Measurements from ENCODE around the gene DTX2.
"Not testable (repeated sequence)": the region's sequence is repeated elsewhere in the genome, so short reads cannot be mapped to it uniquely, and the experiment has no call there.

DTX2 gene

DNA sequence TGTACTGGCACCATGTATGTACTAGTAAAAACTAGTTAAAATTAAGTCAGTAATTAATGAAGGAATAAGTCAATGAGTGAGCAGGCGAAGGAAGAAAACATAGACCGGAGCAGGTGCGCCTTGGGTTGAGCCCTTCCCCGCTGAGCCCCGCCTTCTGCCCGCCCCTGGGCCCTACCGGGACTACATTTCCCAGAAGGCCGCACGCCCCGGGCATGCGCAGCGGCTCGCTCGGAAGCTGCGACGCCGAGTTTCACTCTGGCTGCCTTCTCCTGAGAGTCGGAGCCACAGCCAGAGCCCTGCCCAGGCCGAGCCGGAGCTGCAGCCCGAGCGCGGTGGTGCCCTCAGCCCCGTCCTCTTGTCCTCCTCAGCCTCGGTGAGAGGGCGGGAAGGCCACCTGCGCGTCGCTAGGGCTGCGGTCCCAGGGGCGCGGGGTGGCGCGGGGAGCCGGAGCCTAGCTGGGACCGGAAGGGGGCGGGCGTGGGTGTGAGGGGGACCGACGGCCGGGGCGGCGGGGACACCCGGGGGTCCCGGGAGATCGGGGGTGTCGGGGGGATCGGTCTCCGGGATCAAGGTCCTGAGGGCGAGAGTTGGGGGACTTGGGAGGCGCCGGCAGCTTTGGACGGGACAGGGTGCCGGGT lies at the start of gene DTX2:
Gene DTX2 (plus strand): TSS at position 246 of the 638 bp plus-strand sequence. CDS start 18,801 bp downstream, outside the sequence.
- not testable (repeated sequence) for DNase-seq

DNA sequence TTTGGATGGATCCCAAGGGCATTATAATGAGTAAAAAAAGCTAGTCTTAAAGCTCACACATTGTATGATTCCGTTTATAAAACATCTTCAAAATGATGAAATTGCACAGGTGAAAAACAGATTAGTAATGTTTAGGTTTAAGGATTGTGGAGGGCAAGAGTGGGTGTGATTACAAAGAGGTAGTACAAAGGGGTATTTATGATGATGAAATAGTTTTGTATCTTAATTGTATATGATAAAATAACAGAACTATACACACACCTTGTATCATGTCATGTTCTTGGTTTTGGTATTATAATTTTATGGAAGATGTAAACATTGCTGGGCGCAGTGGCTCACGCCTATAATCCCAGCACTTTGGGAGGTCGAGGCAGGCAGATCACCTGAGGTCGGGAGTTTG lies 49.3 kb upstream of the DTX2 start:
- DNase-seq, result no peak

DNA sequence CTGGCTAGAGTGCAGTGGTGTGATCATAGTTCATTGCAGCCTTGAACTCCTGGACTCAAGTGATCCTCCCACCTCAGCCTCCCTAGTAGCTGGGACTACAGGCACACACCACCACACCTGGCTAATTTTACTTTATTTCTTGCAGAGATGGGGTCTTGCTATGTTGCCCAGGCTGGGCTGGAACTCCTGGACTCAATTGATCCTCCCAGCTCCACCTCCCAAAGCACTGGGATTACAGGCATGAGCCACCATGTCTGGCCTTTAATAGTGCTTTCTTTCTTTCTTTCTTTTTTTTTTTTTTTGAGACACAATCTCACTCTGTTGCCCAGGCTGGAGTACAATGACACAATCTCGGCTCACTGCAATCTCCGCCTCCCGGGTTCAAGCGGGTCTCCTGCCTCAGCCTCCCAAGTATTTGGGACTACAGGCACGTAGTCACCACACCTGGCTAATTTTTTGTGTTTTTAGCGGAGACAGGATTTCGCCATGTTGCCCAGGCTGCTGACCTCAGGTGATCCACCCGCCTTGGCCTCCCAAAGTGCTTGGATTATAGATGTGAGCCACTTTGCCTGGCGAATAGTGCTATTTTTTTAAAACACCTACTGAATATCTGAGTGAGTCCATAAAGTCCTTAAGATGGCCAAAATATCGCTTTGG lies 43.7 kb upstream of the DTX2 start:
- not testable (repeated sequence) for DNase-seq

DNA sequence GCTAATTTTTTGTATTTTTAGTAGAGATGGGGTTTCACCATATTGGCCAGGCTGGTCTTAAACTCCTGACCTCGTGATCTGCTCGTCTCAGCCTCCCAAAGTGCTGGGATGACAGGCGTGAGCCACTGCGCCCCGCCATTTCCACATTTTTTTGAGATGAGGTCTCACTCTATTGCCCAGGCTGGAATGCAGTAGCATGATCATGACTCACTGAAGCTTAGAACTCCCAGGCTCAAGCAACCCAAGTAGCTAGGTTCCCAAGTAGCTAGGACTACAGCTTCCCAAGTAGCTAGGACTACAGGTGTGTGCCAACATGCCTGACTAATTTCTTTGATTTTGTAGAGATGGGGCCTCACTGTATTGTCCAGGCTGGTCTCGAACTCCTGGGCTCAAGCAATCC lies 40.4 kb upstream of the DTX2 start:
- not testable (repeated sequence) for DNase-seq

DNA sequence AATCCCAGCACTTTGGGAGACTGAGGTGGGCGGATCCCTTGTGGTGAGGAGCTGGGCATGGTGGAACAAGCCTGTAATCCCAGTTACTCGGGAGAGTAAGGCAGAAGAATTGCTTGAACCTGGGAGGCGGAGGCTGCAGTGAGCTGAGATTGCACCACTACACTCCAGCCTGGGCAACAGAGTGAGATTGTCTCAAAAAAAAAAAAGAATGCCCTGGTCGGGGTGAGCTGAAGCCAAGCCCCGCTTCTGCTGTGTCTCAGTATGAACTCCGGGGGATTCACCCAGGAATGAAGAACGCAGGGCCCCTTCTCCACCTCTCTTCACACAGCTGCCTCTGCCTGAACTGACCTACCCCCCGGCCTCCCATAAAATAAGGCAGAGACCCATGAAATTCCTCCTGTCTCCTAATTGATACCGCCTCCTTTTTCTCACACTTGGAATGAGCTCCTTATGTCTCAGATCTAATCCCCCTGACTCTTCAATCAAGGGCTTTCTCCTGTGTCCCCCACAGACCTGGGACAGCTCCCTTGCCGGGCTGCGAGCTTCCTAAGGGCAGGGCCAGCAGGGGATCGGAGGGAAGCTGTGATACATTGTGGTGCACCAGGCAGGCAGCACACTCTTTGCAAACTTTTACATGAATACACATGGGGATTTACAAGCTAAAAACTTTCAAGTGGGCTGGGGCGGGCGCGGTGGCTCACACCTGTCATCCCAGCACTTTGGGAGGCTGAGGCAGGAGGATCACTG lies 37.7 kb upstream of the DTX2 start:
- DNase-seq, result no peak

DNA sequence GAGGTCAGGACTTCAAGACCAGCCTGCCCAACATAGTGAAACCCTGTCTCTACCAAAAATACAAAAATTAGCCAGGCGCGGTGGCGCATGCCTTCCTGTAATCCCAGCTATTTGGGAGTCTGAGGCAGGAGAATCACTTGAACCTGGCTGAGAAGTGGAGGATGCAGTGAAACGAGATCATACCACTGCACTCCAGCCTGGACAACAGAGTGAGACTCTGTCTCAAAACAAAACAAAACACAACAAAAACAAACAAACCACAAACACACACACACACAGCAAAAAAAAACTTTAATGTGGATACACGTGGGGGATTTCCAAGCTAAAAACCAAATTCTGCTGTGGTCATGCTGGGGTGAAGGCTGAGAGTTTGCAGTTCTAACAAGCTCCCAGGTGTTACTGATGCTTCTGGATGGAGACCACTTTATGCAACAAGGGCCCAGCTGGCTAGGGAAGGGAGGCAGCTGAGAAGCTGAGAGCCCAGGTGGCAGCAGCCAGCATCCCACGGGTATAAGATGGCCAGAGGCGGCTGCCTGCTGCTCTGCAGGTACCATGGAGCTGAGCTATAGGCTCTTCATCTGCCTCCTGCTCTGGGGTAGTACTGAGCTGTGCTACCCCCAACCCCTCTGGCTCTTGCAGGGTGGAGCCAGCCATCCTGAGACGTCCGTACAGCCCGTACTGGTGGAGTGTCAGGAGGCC lies 36.9 kb upstream of the DTX2 start, which contains the start of gene ZP3:
Gene ZP3 (plus strand): TSS at position 538 of the 699 bp plus-strand sequence. CDS start 15 bp downstream, at position 553.
- DNase-seq, result no peak

DNA sequence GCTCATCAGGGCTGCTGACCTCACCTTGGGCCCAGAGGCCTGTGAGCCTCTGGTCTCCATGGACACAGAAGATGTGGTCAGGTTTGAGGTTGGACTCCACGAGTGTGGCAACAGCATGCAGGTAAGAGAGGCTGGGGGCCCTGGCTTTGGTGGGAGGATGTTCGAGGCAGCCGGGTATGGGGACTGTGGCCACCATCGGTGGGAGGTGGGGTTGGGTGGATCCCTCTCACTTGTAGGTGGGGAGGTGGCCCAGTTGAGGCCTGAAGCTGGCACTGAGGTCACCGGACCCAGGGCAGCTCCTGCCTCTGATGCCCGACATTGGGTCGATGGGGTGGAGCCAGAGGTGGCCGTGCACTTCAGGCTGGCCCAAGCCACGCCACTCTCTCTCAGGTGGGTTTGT lies 36.4 kb upstream of the DTX2 start:
- no peak for DNase-seq

DNA sequence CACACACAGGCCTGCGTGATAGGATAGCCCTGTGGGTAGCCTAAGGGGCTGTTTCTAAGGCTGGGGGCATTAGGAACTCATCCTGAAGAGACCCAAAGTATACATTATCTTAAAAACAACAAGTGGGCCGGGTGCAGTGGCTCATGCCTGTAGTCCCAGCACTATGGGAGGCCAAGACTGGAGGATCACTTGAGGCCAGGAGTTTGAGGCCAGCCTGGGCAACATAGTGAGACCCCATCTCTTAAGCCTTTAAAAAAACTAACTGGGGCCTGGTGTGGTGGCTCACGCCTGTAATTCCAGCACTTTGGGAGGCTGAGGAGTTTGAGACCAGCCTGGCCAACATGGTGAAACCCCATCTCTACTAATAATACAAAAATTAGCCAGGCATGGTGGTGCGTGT lies 36.0 kb upstream of the DTX2 start:
- not testable (repeated sequence) for DNase-seq

DNA sequence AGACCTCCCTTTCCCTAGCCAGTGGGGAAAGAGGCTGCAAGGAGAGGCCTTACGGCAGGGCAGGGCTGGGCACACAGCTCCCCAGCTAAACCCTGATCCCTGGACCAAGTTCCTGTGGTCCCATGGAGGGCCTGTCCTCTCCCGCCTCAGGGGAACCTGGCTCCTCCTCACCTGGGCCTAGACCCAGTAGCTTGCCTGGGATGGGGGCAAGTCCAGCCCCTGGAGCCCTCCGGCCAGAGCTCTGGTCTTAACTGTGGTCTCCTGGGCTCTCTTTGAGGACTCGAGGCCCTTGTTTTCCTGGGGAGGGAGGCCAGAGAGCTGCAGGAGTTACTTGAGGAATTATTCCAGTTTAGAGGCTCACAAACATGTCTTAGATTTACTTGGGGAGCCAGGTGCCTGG lies 35.3 kb upstream of the DTX2 start:
- no peak for DNase-seq

DNA sequence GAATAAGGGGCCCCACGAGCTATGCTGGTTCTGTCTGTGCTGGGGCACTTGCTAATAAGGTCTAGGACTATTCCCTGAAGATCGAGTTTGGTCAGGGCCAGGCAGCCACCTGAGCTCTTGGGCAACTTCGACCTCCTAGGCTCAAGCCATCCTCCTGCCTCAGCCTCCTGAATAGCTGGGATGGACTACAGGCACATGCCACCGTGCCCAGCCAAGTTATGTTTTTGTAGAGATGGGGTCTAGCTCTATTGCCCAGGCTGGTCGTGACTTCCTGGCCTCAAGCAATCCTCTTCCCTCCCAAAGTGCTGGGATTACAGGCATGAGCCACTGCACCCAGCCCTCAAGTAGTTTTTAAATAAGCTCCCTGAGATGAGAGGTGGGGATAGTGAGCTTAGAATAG lies 33.9 kb upstream of the DTX2 start:
- no peak for DNase-seq

DNA sequence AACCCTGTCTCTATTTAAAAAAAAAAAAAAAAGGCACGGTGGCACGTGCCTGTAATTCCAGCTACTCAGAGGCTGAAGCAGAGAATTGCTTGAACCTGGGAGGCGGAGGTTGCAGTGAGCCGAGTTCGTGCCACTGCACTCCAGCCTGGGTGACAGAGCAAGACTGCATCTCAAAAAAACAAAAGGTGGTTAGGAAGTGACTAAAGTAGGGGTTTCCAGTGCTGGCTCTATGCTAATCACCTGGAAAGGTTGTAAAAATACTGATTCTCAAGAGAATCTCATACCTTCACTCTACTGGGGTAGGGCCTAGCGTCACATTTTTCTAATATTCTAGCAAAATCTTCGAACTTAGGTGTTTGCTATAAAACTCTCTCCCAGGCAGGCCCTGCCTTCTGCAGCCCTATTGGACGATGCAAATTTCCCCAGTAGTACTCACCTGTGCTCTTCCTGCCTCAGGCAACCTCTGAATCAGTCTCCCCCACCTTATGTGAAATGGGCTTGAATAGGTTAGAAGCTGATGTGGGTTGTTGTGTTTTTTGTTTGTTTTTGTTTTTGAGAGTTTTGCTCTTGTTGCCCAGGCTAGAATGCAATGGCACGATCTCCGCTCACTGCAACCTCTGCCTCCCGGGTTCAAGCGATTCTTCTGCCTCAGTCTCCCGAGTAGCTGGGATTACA lies 33.2 kb upstream of the DTX2 start:
- DNase-seq, result no peak

DNA sequence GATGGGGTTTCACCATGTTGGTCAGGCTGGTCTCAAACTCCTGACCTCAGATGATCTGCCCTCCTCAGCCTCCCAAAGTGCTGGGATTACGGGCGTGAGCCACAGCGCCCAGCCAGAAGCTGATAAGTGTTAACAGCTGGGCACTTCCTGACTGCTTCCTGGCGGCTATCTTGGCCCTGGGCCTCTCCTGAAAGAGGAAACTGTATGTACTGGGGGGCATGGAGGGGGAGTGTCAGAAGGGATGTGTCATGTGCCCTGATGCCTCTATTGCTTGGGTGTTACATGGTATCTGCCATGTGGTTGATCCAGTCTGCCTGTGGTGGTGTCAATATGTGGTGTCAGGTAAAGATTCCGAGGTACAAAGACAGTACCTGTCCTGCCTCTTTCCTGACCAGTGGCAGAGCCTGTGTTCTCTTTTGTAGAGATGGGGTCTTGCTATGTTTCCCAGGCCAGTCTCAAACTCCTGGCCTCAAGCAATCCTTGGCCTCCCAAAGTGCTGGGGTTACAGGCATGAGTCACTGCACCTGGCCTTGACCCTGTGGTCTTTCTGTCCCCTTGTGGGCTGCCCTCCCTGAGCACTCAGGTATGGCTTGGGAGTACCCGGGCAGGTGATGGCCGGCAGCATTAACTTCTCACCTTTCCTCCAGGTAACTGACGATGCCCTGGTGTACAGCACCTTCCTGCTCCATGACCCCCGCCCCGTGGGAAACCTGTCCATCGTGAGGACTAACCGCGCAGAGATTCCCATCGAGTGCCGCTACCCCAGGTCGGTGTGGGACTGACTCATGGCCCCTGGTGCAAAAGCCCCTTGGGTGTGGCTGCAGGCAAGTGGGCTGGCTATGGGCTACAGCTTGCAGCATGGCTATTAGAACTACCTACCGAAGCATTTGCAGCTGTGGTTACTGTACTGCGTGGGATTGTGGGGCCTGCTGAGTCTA lies 32.4 kb upstream of the DTX2 start:
- peak; percentile 58 for DNase-seq

DNA sequence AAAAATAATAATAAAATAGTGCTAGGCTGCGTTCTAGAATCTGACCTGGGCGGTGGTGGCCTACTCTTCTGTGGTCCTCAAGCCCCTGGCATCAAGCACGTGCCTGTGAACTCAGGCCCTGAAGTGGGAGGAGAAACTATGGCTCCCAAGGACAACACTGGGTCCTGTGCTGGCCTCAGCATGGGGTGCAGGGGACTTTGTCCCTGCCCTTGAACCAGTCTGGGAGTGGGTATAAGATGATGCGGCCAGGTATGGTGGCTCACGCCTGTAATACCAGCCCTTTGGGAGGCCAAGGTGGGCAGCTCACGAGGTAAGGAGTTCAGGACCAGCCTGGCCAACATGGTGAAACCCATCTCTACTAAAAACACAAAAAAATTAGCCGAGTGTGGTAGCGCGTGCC lies 31.3 kb upstream of the DTX2 start:
- no peak for DNase-seq

DNA sequence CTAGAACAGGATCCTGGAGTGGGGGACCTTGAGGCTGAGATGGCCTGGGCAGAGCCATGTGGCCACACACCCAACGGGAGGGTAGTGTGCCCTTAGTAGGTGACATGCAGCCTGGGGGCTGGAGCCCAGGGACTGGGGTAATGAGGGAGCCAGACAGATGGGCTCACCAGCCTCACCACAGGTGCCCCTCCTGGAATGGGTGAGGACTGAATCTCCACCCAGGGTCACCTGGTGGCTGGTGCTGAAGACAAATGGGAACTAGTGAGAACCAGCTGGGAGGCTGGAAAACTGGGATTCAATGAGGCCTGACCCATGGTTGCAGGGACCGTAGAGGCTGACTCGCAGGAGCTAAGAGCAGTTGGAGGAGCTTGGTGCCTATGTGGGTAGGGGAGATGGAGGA lies 30.7 kb upstream of the DTX2 start:
- DNase-seq, result no peak

DNA sequence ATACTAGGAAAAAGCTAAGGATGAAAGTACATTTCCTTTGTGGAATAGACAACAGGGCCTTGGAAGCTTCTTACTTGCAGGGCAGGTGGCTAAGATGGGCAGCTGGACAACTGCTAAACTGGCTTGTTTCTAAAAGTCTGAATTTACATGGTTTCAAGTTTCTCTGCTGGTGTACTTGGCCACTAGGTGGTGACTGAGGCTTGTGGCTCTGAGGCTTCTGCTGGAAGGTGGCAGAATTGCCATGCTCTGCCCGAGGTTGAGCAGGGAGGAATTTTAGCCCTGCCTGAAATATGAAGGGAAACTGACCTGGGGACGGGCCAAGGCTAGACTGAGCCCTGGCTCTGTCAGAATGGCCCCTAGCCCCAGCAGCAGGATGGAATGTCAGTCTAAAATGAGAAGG lies 23.6 kb upstream of the DTX2 start:
- peak; percentile 82 for DNase-seq

DNA sequence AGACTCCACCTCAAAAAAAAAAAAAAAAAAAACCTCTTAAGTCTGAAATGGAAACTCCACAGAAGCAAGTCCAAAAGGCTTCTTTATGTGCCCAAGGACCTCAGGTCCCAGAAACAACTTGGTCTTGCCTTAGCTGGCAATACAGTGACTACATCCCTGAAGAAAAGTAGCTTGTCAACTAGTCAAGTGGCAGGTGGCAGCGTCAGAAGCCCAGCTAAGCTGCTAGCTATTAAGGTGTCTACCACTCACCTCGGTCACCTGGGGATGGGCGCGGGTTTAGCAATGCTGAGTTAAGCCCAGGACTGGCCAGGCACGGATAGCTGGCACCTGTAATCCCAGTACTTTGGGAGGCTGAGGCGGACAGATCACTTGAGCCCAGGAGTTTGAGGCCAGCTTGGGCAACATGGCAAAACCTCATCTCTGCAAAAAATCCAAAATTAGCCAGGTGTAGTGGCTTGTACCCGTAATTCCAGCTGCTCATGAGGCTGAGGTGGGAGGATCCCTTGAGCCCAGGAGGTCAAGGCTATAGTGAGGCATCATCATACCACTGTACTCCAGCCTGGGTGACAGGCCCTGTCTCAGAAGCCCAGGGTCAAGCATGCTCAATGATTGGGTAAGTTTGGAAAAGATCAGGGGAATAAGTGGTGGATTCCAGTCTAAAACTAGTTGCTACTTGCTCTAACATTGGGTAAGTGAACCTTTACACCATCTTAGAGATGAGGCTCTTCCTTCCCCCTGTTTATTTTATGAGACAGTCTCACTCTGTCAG lies 22.2 kb upstream of the DTX2 start:
- not testable (repeated sequence) for DNase-seq

DNA sequence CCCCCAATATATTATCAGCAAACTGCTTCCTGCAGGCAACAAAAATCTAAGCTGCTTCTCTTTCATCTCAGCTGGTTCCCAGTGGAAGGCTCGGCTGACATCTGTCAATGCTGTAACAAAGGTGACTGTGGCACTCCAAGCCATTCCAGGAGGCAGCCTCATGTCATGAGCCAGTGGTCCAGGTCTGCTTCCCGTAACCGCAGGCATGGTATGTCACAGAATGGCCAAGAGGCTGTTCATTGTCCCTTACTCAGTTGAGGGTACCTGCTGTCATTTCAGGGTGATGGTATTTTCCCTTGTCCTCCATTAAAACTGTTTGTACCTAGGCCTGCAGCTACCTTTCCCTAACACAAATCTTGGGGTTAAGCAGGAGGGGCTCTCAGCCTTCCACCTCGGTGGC lies 21.1 kb upstream of the DTX2 start:
- not testable (repeated sequence) for DNase-seq

DNA sequence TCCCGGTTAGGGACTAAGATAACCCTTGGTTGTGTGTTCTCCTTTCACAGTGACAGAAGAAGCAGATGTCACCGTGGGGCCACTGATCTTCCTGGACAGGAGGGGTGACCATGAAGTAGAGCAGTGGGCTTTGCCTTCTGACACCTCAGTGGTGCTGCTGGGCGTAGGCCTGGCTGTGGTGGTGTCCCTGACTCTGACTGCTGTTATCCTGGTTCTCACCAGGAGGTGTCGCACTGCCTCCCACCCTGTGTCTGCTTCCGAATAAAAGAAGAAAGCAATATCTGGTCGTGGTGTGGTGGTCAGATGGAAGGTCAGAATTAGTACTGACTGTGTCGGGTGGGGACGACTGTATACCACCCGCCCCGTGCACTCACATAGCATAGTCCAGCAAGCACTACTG lies 19.7 kb upstream of the DTX2 start:
- not testable (repeated sequence) for DNase-seq

DNA sequence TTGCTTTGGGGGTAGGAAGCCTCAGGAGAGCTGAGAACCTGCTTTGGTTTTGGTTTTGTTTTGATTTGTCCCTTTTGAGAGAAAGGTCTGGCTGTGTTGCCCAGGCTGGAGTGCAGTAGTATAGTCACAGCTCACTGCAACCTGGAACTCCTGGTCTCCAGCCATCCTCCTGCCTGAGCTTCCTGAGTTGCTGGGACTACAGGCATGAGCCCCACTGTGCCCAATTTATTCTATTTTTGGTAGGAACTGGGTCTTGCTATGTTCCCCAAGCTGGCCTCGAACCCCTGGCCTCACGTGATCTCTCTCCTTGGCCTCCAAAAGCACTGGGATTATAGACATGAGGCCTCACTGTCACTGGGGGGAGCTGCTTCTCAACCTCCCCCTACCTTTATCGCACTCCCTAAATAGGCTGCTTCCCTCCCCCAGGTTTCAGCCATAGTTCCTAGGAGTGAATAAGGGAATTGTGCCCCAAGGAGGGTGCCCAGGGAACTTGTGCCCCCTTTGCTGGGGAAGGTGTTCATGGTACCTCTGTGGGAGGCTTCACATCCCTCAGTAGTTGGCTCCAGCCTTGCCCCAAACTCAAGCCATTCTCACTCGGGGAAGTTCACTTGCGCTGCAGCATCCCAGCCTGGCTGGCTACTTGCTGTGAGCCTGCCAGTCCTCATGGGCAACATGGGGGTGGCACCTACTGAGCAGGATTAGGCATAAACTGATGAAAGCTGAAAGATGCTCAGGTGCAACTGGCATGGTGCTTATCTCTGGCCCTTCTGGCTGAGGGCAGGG lies 18.7 kb upstream of the DTX2 start:
- DNase-seq, result not testable (repeated sequence)

DNA sequence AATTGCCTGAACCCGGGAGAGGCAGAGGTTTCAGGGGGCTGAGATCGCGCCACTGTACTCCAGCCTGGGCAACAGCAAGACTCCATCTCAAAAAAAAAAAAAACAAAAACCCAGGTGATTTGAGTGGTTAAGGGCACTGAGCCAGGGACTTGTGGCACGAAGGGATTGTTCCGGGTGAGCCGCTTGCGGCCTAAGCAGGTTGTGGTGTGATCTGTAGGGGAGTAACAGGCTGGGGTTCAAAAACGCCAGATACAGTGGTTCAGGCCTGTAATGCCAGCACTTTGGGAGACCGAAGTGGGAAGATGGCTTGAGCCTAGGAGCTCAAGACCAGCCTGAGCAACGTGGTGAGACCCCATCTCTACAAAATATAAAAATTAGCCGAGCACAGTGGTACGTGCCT lies 17.7 kb upstream of the DTX2 start:
- DNase-seq, result not testable (repeated sequence)
